ENCODE results near the gene CDC42EP4. TPM values are rescaled to one million over a fixed set of nuclear protein-coding genes. Genes with fewer than 3 reads are reported as not detected.
"Not testable (repeated sequence)": the region's sequence is repeated elsewhere in the genome, so short reads cannot be mapped to it uniquely, and the experiment has no call there.

The CDC42EP4 gene
- total and polyA plus RNA-seq, 2 donors (not counting 1 experiment from before 2014, with no cell fraction given): 20.9 to 34.2 TPM

- no peak for TF ChIP-seq CTCF (conservative IDR thresholded peaks at IDR 0.05 in 1 of 2, IDR thresholded peaks at IDR 0.05 in 1 of 2; ENCODE audit: low read depth in 1 of 2, low read length in 2 of 2)
- TF ChIP-seq EZH2 (IDR thresholded peaks at IDR 0.05; ENCODE audit: low read length, missing control alignments): no peak
- no peaks in the 10 kb centered on the region for H3K79me2 ChIP-seq (ENCODE audit: control insufficient read depth, insufficient read depth, low read length)
Observed at GRCh38 chr17:73265646-73266640, 45.9 kb downstream of the CDC42EP4 start.

GRCh38 chr17:73264448-73264847, 47.4 kb downstream of the CDC42EP4 start:
- not testable (repeated sequence) for DNase-seq (ENCODE audit: low read depth in 2 of 2); H4K20me1 ChIP-seq (ENCODE audit: control insufficient read depth, extremely low read depth, insufficient read depth, low read length); H3K4me2 ChIP-seq (ENCODE audit: extremely low read depth, insufficient read depth, low read length); H3K4me1 ChIP-seq (ENCODE audit: control insufficient read depth, extremely low read depth, insufficient read depth, low read length); H3K9me3 ChIP-seq (ENCODE audit: control insufficient read depth, insufficient read depth, low read depth, low read length); H2AFZ ChIP-seq (ENCODE audit: low read length); H3K9ac ChIP-seq (ENCODE audit: insufficient read depth, low read length); H3K4me3 ChIP-seq (replicated peaks in 1 of 4; ENCODE audit: control extremely low read depth in 1 of 4, insufficient read depth in 1 of 4, low read depth in 3 of 4, low read length in 4 of 4); H3K36me3 ChIP-seq (ENCODE audit: control insufficient read depth, insufficient read depth, low read length); H3K79me2 ChIP-seq (ENCODE audit: control insufficient read depth, insufficient read depth, low read length); H3K27me3 ChIP-seq (ENCODE audit: control insufficient read depth, insufficient read depth, low read length); H3K27ac ChIP-seq (ENCODE audit: insufficient read depth, low read length)

More at GRCh38 chr17:73265646-73266640, 45.9 kb downstream of the CDC42EP4 start:
- H3K36me3 ChIP-seq (ENCODE audit: control insufficient read depth, insufficient read depth, low read length): no peaks in the 10 kb centered on the region
- H3K9ac ChIP-seq (ENCODE audit: insufficient read depth, low read length): no peak overlapping the region
- no peaks in the 10 kb centered on the region for H3K27me3 ChIP-seq (ENCODE audit: control insufficient read depth, insufficient read depth, low read length)
- DNase-seq (ENCODE audit: low read depth in 2 of 2): no peak
- no peak overlapping the region for H3K4me2 ChIP-seq (ENCODE audit: extremely low read depth, insufficient read depth, low read length)
- H2AFZ ChIP-seq (ENCODE audit: low read length): no peak overlapping the region
- no peaks in the 10 kb centered on the region for H3K9me3 ChIP-seq (ENCODE audit: control insufficient read depth, insufficient read depth, low read depth, low read length)
- H3K27ac ChIP-seq (ENCODE audit: insufficient read depth, low read length): no peak overlapping the region
- H3K4me3 ChIP-seq (replicated peaks in 1 of 4; ENCODE audit: control extremely low read depth in 1 of 4, insufficient read depth in 1 of 4, low read depth in 3 of 4, low read length in 4 of 4): no peak overlapping the region
- no peaks in the 10 kb centered on the region for H3K4me1 ChIP-seq (ENCODE audit: control insufficient read depth, extremely low read depth, insufficient read depth, low read length)
- H4K20me1 ChIP-seq (ENCODE audit: control insufficient read depth, extremely low read depth, insufficient read depth, low read length): no peaks in the 10 kb centered on the region

GRCh38 chr17:73262676-73263642, 48.8 kb downstream of the CDC42EP4 start:
- H4K20me1 ChIP-seq (ENCODE audit: control insufficient read depth, extremely low read depth, insufficient read depth, low read length): no peaks in the 10 kb centered on the region
- H2AFZ ChIP-seq (ENCODE audit: low read length): no peak overlapping the region
- H3K79me2 ChIP-seq (ENCODE audit: control insufficient read depth, insufficient read depth, low read length): no peaks in the 10 kb centered on the region
- H3K4me1 ChIP-seq (ENCODE audit: control insufficient read depth, extremely low read depth, insufficient read depth, low read length): no peaks in the 10 kb centered on the region
- no peaks in the 10 kb centered on the region for H3K9me3 ChIP-seq (ENCODE audit: control insufficient read depth, insufficient read depth, low read depth, low read length)
- H3K4me3 ChIP-seq (replicated peaks in 1 of 4; ENCODE audit: control extremely low read depth in 1 of 4, insufficient read depth in 1 of 4, low read depth in 3 of 4, low read length in 4 of 4): no peak overlapping the region
- no peak overlapping the region for H3K27ac ChIP-seq (ENCODE audit: insufficient read depth, low read length)
- H3K9ac ChIP-seq (ENCODE audit: insufficient read depth, low read length): no peak overlapping the region
- no peaks in the 10 kb centered on the region for H3K36me3 ChIP-seq (ENCODE audit: control insufficient read depth, insufficient read depth, low read length)
- TF ChIP-seq EZH2 (IDR thresholded peaks at IDR 0.05; ENCODE audit: low read length, missing control alignments) (no peak), CTCF (conservative IDR thresholded peaks at IDR 0.05 in 1 of 2, IDR thresholded peaks at IDR 0.05 in 1 of 2; ENCODE audit: low read depth in 1 of 2, low read length in 2 of 2) (no peak)
- no peaks in the 10 kb centered on the region for H3K27me3 ChIP-seq (ENCODE audit: control insufficient read depth, insufficient read depth, low read length)
- no peak overlapping the region for H3K4me2 ChIP-seq (ENCODE audit: extremely low read depth, insufficient read depth, low read length)
- no peak for DNase-seq (ENCODE audit: low read depth in 2 of 2)

Measured in fibroblast of lung (primary cell).